ENCODE data around the gene VPS9D1.
A peak's percentile ranks its signal among the peaks of the same experiment; 100 is the strongest.

Gene VPS9D1, protein sequence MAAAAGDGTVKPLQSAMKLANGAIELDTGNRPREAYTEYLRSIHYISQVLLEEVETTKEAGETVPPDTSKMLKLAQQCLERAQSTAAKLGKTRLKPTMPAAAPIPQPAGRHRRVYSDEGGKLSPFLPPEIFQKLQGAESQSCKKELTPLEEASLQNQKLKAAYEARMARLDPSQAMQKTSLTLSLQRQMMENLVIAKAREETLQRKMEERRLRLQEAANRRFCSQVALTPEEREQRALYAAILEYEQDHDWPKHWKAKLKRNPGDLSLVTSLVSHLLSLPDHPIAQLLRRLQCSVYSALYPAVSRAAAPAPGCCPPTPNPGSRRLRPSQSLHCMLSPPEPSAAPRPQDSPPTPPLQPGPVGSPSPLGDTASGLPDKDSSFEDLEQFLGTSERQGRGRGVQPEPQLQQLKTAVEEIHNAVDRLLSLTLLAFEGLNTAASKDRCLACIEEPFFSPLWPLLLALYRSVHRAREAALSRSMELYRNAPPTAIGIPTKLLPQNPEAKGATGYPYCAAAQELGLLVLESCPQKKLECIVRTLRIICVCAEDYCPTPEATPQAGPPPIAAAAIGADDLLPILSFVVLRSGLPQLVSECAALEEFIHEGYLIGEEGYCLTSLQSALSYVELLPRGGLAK

DNA sequence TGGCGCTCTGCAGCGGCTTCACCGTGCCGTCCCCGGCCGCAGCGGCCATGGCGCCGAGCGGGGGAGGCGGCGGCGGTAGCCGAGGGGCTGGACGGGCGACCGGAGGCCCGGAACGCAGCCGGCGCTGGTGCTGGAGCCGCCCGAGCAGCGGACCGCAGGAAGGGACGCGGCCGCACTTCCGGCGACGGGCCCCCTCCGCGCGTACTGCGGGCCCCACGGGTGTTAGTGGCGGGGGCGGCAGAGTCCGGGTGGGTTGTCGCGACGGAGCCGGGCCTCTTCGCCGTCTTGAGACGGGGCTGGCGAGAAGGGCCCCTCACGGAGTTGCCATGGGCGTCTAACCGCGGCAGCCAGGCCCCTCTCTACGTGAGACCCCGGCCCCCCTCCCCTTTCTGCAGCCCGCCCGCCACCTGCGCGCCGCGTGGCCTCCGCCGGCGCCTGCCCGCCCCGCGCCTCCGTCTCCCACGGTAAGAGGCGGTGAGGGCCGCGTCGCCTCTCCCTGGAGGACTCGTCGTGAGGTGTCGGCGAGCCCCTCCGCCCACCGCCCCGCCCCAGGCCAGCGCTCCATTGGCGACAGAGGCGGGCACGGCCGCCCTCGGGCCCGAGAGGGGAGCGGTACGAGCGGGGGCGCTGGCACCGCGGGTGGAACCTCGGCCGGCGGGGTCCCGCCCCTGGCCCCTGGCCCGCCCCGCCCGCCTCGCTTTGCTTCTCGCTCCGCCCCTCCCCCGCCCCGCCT is at the start of gene VPS9D1, which contains the start of gene ZNF276:
Gene VPS9D1, minus strand, starts transcription at position 86 of the 733 bp plus-strand sequence. Its CDS starts 37 bp downstream, at position 49.
Gene ZNF276, plus strand, starts transcription at position 725 of the 733 bp plus-strand sequence. CDS start 104 bp downstream, outside the sequence.
- Histone ChIP-seq H3K36me3 (ENCODE audit: insufficient read depth, insufficient read length, low read length) (peaks cover 49% of the 10 kb centered on the region), H3K4me3 (ENCODE audit: insufficient read length, low read depth) (peak within 1 kb of the TSS; percentile 76), H3K27me3 (ENCODE audit: insufficient read depth, insufficient read length) (peaks cover 47% of the 10 kb centered on the region), H3K9ac (ENCODE audit: insufficient read length, low read depth) (peak within 1 kb of the TSS; percentile 90), H3K4me1 (ENCODE audit: insufficient read depth, insufficient read length) (peaks cover 30% of the 10 kb centered on the region), H3K9me3 (ENCODE audit: insufficient read depth, low read length) (no peaks in the 10 kb centered on the region)
- DNase-seq (ENCODE audit: low read depth, low spot score) = peak; percentile 56
- TF ChIP-seq ZNF274 (IDR thresholded peaks at IDR 0.05; ENCODE audit: low read depth, low read length) (no peak), SUZ12 (IDR thresholded peaks at IDR 0.05; ENCODE audit: extremely low read depth, insufficient read depth, insufficient read length) (no peak), YY1 (IDR thresholded peaks at IDR 0.05; ENCODE audit: insufficient read depth, insufficient read length) (no peak)

DNA sequence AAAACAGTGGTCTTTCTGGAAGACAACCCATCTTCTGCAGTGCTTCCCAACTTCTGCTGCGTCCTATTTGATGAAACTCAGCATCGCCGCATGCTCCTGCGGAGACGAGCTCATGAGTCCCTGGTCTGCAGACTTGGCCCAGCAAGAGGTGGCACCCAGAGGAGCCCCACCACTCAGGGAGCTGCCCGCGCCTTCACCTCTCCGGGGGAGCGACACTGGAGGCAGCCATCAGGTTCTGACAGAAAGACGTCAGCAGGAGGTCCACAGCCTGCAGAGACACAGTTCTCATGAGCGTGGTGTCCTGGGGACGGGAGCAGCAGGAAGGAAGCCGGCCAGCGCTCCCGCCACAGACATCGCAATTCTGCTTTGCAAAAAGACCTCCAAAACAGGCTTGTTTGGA is 49.7 kb upstream of the VPS9D1 start:
- Histone ChIP-seq H3K9ac (ENCODE audit: insufficient read length, low read depth) (no peak overlapping the region), H3K4me3 (ENCODE audit: insufficient read length, low read depth) (no peak overlapping the region), H3K36me3 (ENCODE audit: insufficient read depth, insufficient read length, low read length) (peaks cover 94% of the 10 kb centered on the region), H3K9me3 (ENCODE audit: insufficient read depth, low read length) (no peaks in the 10 kb centered on the region), H3K27me3 (ENCODE audit: insufficient read depth, insufficient read length) (no peaks in the 10 kb centered on the region), H3K4me1 (ENCODE audit: insufficient read depth, insufficient read length) (no peaks in the 10 kb centered on the region)
- TF ChIP-seq ZNF274 (IDR thresholded peaks at IDR 0.05; ENCODE audit: low read depth, low read length) (no peak), SUZ12 (IDR thresholded peaks at IDR 0.05; ENCODE audit: extremely low read depth, insufficient read depth, insufficient read length) (no peak), YY1 (IDR thresholded peaks at IDR 0.05; ENCODE audit: insufficient read depth, insufficient read length) (no peak)
- DNase-seq (ENCODE audit: low read depth, low spot score) = no peak

- Histone ChIP-seq H3K9me3 (ENCODE audit: insufficient read depth, low read length) (no peaks in the 10 kb centered on the region), H3K4me1 (ENCODE audit: insufficient read depth, insufficient read length) (no peaks in the 10 kb centered on the region), H3K36me3 (ENCODE audit: insufficient read depth, insufficient read length, low read length) (peaks cover 94% of the 10 kb centered on the region), H3K4me3 (ENCODE audit: insufficient read length, low read depth) (no peak overlapping the region), H3K27me3 (ENCODE audit: insufficient read depth, insufficient read length) (no peaks in the 10 kb centered on the region), H3K9ac (ENCODE audit: insufficient read length, low read depth) (no peak overlapping the region)
- DNase-seq (ENCODE audit: low read depth, low spot score) = no peak
- TF ChIP-seq YY1 (IDR thresholded peaks at IDR 0.05; ENCODE audit: insufficient read depth, insufficient read length) = no peak
Observed at GRCh38 chr16:89765292-89765830, 44.7 kb upstream of the VPS9D1 start.

GRCh38 chr16:89764711-89765201 is 44.1 kb upstream of the VPS9D1 start:
- Histone ChIP-seq H3K36me3 (ENCODE audit: insufficient read depth, insufficient read length, low read length) (peaks cover 94% of the 10 kb centered on the region), H3K27me3 (ENCODE audit: insufficient read depth, insufficient read length) (no peaks in the 10 kb centered on the region), H3K9me3 (ENCODE audit: insufficient read depth, low read length) (no peaks in the 10 kb centered on the region), H3K4me1 (ENCODE audit: insufficient read depth, insufficient read length) (no peaks in the 10 kb centered on the region), H3K9ac (ENCODE audit: insufficient read length, low read depth) (no peak overlapping the region), H3K4me3 (ENCODE audit: insufficient read length, low read depth) (no peak overlapping the region)
- DNase-seq (ENCODE audit: low read depth, low spot score) = no peak
- no peak for TF ChIP-seq SUZ12 (IDR thresholded peaks at IDR 0.05; ENCODE audit: extremely low read depth, insufficient read depth, insufficient read length)

GRCh38 chr16:89761304-89761922 is 40.7 kb upstream of the VPS9D1 start:
- Histone ChIP-seq H3K4me1 (ENCODE audit: insufficient read depth, insufficient read length) (no peaks in the 10 kb centered on the region), H3K9me3 (ENCODE audit: insufficient read depth, low read length) (no peaks in the 10 kb centered on the region), H3K4me3 (ENCODE audit: insufficient read length, low read depth) (no peak overlapping the region), H3K9ac (ENCODE audit: insufficient read length, low read depth) (no peak overlapping the region), H3K27me3 (ENCODE audit: insufficient read depth, insufficient read length) (no peaks in the 10 kb centered on the region), H3K36me3 (ENCODE audit: insufficient read depth, insufficient read length, low read length) (peaks cover 93% of the 10 kb centered on the region)
- DNase-seq (ENCODE audit: low read depth, low spot score) = no peak
- no peak for TF ChIP-seq ZNF274 (IDR thresholded peaks at IDR 0.05; ENCODE audit: low read depth, low read length)
- no peak for TF ChIP-seq YY1 (IDR thresholded peaks at IDR 0.05; ENCODE audit: insufficient read depth, insufficient read length)
- TF ChIP-seq SUZ12 (IDR thresholded peaks at IDR 0.05; ENCODE audit: extremely low read depth, insufficient read depth, insufficient read length) = no peak

DNA sequence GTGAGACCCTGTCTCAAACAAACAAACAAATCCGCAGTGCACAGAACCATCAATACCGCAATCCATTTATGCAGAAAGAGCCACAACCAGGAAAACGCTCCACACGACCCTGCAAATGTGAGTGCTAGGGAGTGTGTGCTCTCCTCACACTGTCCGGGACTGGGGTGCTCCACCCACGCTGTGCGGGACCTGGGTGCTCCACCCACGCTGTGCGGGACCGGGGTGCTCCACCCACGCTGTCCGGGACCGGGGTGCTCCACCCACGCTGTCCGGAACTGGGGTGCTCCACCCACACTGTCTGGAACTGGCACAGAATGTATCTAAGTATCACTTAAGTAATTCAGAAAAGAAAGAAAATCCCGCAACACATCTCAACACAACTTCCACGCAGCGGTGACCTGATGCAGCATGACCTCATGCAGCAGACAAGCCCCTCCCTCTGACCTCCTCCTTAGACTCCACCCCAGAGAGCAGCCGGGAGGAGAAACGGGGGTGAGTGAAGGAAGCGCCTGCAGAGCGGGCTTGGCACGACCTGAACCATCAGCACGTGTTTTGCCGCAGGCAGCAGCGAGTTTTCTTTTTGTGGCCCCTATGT is 39.1 kb upstream of the VPS9D1 start:
- Histone ChIP-seq H3K36me3 (ENCODE audit: insufficient read depth, insufficient read length, low read length) (peaks cover 89% of the 10 kb centered on the region), H3K4me1 (ENCODE audit: insufficient read depth, insufficient read length) (no peaks in the 10 kb centered on the region), H3K4me3 (ENCODE audit: insufficient read length, low read depth) (no peak overlapping the region), H3K9ac (ENCODE audit: insufficient read length, low read depth) (no peak overlapping the region), H3K27me3 (ENCODE audit: insufficient read depth, insufficient read length) (no peaks in the 10 kb centered on the region), H3K9me3 (ENCODE audit: insufficient read depth, low read length) (no peaks in the 10 kb centered on the region)
- DNase-seq (ENCODE audit: low read depth, low spot score) = no peak
- TF ChIP-seq SUZ12 (IDR thresholded peaks at IDR 0.05; ENCODE audit: extremely low read depth, insufficient read depth, insufficient read length) (no peak), YY1 (IDR thresholded peaks at IDR 0.05; ENCODE audit: insufficient read depth, insufficient read length) (no peak), ZNF274 (IDR thresholded peaks at IDR 0.05; ENCODE audit: low read depth, low read length) (no peak)

All from NT2/D1 (cell line).